Panc1 (cell line): ENCODE measurements around the gene FGF14.

ENCODE experiments used
- CTCF ChIP-seq: fragments of 450-650 bp; IDR thresholded peaks from 2 replicates; pipeline ENCODE4 v1.5.1; 2017; ENCODE audit warnings: mild to moderate bottlenecking
- POLR2AphosphoS5 ChIP-seq: IDR thresholded peaks from 2 replicates; pipeline ENCODE4 v1.6.1; 2012; ENCODE audit warnings: mild to moderate bottlenecking, low read depth, low read length, moderate library complexity
- SIN3A ChIP-seq: IDR thresholded peaks from 2 replicates; pipeline ENCODE4 v1.6.1; 2012; ENCODE audit warnings: low read depth, mild to moderate bottlenecking, low read length, moderate library complexity, borderline replicate concordance; ENCODE audit not compliant: insufficient read depth
- TCF7L2 ChIP-seq: IDR thresholded peaks from 2 replicates; pipeline ENCODE4 v1.6.1; 2011; ENCODE audit warnings: mild to moderate bottlenecking, low read depth, low read length, inconsistent platforms
- TF ChIP-seq, protein P1 (sequence below), 2 experiments: IDR thresholded peaks; 2 replicates each; pipeline ENCODE4 v1.6.1; 2011 to 2012; ENCODE audit warnings: low read depth in 2 of 2, control low read depth in 1 of 2, low read length in 1 of 2, mild to moderate bottlenecking in 1 of 2, moderate library complexity in 1 of 2; ENCODE audit not compliant: insufficient read depth in 1 of 2

DNA sequence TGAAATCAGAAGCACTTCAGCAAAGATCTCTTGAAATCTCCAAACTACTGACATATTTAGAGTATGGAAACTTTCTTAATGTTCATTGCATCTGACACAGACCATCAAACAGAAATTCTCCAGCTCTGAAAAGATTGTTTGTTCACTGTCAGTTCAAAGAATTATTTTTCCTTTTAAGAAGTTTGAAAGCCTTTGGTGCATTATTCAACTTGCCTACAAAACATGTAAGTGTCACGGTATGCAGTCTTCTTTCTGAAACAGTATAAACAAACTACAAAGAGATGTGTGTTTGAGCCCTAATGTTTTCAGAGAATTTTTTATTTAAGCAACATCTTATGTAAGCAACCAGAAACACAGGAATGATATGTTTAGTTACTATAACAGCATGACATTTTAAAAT lies 125.4 kb downstream of the FGF14 start:
- TF ChIP-seq CTCF (no peak), POLR2AphosphoS5 (no peak), TCF7L2 (no peak), SIN3A (no peak)
- TF ChIP-seq, protein P1, sequence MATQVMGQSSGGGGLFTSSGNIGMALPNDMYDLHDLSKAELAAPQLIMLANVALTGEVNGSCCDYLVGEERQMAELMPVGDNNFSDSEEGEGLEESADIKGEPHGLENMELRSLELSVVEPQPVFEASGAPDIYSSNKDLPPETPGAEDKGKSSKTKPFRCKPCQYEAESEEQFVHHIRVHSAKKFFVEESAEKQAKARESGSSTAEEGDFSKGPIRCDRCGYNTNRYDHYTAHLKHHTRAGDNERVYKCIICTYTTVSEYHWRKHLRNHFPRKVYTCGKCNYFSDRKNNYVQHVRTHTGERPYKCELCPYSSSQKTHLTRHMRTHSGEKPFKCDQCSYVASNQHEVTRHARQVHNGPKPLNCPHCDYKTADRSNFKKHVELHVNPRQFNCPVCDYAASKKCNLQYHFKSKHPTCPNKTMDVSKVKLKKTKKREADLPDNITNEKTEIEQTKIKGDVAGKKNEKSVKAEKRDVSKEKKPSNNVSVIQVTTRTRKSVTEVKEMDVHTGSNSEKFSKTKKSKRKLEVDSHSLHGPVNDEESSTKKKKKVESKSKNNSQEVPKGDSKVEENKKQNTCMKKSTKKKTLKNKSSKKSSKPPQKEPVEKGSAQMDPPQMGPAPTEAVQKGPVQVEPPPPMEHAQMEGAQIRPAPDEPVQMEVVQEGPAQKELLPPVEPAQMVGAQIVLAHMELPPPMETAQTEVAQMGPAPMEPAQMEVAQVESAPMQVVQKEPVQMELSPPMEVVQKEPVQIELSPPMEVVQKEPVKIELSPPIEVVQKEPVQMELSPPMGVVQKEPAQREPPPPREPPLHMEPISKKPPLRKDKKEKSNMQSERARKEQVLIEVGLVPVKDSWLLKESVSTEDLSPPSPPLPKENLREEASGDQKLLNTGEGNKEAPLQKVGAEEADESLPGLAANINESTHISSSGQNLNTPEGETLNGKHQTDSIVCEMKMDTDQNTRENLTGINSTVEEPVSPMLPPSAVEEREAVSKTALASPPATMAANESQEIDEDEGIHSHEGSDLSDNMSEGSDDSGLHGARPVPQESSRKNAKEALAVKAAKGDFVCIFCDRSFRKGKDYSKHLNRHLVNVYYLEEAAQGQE (IDR thresholded peaks at IDR 0.05; ENCODE audit: insufficient read depth in 1 of 2, low read depth in 2 of 2, low read length in 1 of 2) = no peak
